ENCODE results near the gene UBIAD1.
A peak's percentile ranks its signal among the peaks of the same experiment; 100 is the strongest.

UBIAD1 gene

DNA sequence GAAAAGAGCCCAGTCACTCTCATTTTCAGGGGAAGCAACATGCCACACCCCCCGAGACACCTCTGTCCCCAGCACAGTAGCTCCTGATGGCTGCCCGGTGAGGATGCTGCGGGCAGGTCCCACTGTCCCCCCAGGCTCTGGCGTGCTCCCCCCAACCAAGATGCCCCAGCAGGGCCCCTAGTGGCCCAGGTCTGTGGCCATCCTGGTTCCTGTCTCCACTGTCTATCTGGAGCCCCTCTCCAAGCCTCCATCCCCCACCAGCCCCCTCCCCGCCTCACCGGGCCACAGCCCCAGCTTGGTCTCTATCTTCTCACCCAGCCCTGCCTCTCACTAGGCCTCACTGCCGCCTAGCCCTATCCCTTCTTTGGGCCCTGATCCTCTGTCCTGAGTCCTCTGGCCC lies 61.8 kb downstream of the UBIAD1 start:
- Mint-ChIP-seq H3K4me3 (no peak overlapping the region), H3K27ac (no peak overlapping the region), H3K36me3 (ENCODE audit: low read depth) (no peaks in the 10 kb centered on the region), H3K4me1 (peaks cover 39% of the 10 kb centered on the region), H3K27me3 (ENCODE audit: low read depth) (peaks cover 22% of the 10 kb centered on the region), H3K9me3 (no peaks in the 10 kb centered on the region)
- TF ChIP-seq, protein P1, sequence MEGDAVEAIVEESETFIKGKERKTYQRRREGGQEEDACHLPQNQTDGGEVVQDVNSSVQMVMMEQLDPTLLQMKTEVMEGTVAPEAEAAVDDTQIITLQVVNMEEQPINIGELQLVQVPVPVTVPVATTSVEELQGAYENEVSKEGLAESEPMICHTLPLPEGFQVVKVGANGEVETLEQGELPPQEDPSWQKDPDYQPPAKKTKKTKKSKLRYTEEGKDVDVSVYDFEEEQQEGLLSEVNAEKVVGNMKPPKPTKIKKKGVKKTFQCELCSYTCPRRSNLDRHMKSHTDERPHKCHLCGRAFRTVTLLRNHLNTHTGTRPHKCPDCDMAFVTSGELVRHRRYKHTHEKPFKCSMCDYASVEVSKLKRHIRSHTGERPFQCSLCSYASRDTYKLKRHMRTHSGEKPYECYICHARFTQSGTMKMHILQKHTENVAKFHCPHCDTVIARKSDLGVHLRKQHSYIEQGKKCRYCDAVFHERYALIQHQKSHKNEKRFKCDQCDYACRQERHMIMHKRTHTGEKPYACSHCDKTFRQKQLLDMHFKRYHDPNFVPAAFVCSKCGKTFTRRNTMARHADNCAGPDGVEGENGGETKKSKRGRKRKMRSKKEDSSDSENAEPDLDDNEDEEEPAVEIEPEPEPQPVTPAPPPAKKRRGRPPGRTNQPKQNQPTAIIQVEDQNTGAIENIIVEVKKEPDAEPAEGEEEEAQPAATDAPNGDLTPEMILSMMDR (IDR thresholded peaks at IDR 0.05; ENCODE audit: unreplicated experiment in 3 of 3): no peak

DNA sequence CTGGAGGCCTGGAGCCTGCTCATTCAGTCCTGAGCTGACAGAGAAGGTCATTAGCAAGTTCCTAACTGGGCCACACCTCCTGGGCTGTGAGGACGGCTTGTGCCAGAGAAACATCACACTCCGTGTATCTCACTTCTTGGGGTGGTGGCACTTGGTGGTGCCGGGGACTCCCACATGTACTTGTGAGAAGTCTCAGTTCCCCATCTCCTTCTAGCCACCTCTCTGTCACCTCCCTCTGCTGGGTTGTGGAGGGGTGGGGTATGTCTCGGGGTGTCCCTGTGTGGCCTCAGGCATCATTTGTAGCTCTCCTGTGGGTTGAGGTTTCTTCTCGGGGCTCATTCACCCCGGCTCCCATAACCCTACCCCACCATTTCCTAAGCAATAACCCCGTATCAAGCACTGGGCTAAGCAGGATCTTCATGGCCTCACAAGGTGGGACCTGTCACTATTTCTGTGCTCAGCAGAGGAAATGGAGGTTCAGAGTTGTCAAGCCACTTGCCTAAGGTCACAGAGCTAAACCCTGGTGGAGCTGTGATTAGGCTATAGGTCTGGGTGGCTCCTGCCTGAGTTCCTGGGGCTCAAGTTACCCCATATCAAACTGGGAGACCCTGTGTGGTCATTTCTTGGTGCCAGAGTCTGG lies 62.5 kb downstream of the UBIAD1 start:
- TF ChIP-seq, protein P1 (IDR thresholded peaks at IDR 0.05; ENCODE audit: unreplicated experiment in 3 of 3): no peak
- Mint-ChIP-seq H3K27me3 (ENCODE audit: low read depth) (peaks cover 24% of the 10 kb centered on the region), H3K9me3 (no peaks in the 10 kb centered on the region), H3K4me1 (peaks cover 46% of the 10 kb centered on the region), H3K27ac (no peak overlapping the region), H3K4me3 (no peak overlapping the region), H3K36me3 (ENCODE audit: low read depth) (no peaks in the 10 kb centered on the region)

DNA sequence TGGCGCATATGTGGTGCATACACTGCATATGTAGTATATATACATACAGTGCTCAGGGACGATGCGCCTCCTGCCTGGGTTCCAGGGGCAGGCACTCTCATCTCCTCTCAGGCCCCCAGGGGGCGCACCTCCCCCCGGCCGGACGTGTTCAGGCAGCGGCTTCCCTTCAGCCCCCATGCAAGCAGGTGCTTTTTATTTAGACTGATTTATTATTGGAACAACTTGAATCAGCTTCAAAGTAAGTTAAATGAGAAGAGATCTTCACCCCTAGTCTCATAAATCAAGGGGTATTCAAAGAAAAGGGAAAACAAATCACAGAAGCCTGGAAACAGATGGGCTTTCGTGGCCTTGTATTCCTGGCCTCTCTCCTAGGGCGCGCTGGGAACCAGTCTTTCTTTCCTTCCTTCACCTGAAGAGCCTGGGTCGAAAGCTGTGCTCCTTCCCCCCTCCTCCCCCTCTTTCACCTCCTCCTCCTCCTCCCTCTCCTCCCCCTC lies 64.6 kb downstream of the UBIAD1 start:
- Mint-ChIP-seq H3K4me3 (peak overlapping the region; percentile 6 to 66 (median 49)), H3K4me1 (peaks cover 54% of the 10 kb centered on the region), H3K36me3 (ENCODE audit: low read depth) (no peaks in the 10 kb centered on the region), H3K9me3 (no peaks in the 10 kb centered on the region), H3K27me3 (ENCODE audit: low read depth) (peaks cover 38% of the 10 kb centered on the region), H3K27ac (peak overlapping the region in 1 of 3 experiments; percentile 68)
- TF ChIP-seq, protein P1 (IDR thresholded peaks at IDR 0.05; ENCODE audit: unreplicated experiment in 3 of 3): peak; percentile 82 to 89 (median 87)

Data from nephron (organoid).